GM23338 (cell line): ENCODE measurements around the gene PYCR2. TPM values are rescaled to one million over a fixed set of nuclear protein-coding genes. Genes with fewer than 3 reads are reported as not detected.

Experiments
- ATAC-seq: fragments of 200-7000 bp; cut with Tn5 transposase; 3 replicates; pipeline ENCODE4 v1.9.1; 2020
- DNase-seq: peaks from one replicate; pipeline ENCODE4 v3.0.0-alpha.2; 2015; ENCODE audit warnings: low spot score
- H2AFZ ChIP-seq: fragments of 200-600 bp; sonication (generic); 2 replicates; pipeline ENCODE4 v1.8.0; 2016; ENCODE audit warnings: antibody characterized with exemption, mild to moderate bottlenecking, moderate library complexity
- H3F3A ChIP-seq: fragments of 200-600 bp; sonication (generic); replicated peaks from 2 replicates; pipeline ENCODE4 v1.8.0; 2017; ENCODE audit warnings: antibody characterized with exemption, mixed run types, low read depth
- H3K27ac ChIP-seq: fragments of 200-600 bp; sonication (generic); 2 replicates; pipeline ENCODE4 v1.6.1; 2016; ENCODE audit warnings: low read depth
- H3K27me3 ChIP-seq: fragments of 200-600 bp; sonication (generic); 2 replicates; pipeline ENCODE4 v1.8.0; 2016; ENCODE audit warnings: mild to moderate bottlenecking, mixed run types, moderate library complexity; ENCODE audit not compliant: insufficient read depth
- H3K36me3 ChIP-seq: fragments of 200-600 bp; sonication (generic); 2 replicates; pipeline ENCODE4 v1.8.0; 2016; ENCODE audit warnings: mild to moderate bottlenecking; ENCODE audit not compliant: insufficient read depth
- H3K4me1 ChIP-seq: fragments of 200-600 bp; sonication (generic); 2 replicates; pipeline ENCODE4 v1.8.0; 2016; ENCODE audit warnings: mild to moderate bottlenecking, moderate library complexity; ENCODE audit not compliant: insufficient read depth
- H3K4me2 ChIP-seq: fragments of 200-600 bp; sonication (generic); 2 replicates; pipeline ENCODE4 v1.7.1; 2017; ENCODE audit warnings: mixed run types
- H3K4me3 ChIP-seq: fragments of 200-600 bp; sonication (generic); 2 replicates; pipeline ENCODE4 v1.6.1; 2016; ENCODE audit warnings: mixed run types
- H3K79me2 ChIP-seq: fragments of 200-600 bp; sonication (generic); replicated peaks from 2 replicates; pipeline ENCODE4 v1.8.0; 2017; ENCODE audit warnings: mild to moderate bottlenecking; ENCODE audit not compliant: insufficient read depth
- H3K9me2 ChIP-seq: fragments of 200-600 bp; sonication (generic); 2 replicates; pipeline ENCODE4 v1.8.0; 2017; ENCODE audit not compliant: insufficient read depth
- H4K20me1 ChIP-seq: fragments of 200-600 bp; sonication (generic); replicated peaks from 2 replicates; pipeline ENCODE4 v1.8.0; 2017; ENCODE audit warnings: mild to moderate bottlenecking; ENCODE audit not compliant: insufficient read depth
- H3K27ac Mint-ChIP-seq: 2 replicates; pipeline ENCODE4 v1.8.0; 2020; ENCODE audit warnings: inconsistent platforms, mild to moderate bottlenecking, moderate library complexity, mixed read lengths
- H3K27me3 Mint-ChIP-seq: 3 replicates; pipeline ENCODE4 v1.8.0; 2022; ENCODE audit warnings: low read depth, mild to moderate bottlenecking, moderate library complexity, mixed read lengths, inconsistent platforms; ENCODE audit not compliant: insufficient read depth, poor library complexity
- H3K36me3 Mint-ChIP-seq: 3 replicates; pipeline ENCODE4 v1.8.0; 2021; ENCODE audit warnings: low read depth, mild to moderate bottlenecking, inconsistent platforms, moderate library complexity, mixed read lengths
- H3K4me1 Mint-ChIP-seq: 3 replicates; pipeline ENCODE4 v1.8.0; 2020; ENCODE audit warnings: mild to moderate bottlenecking, inconsistent platforms, mixed read lengths
- H3K4me3 Mint-ChIP-seq: 3 replicates; pipeline ENCODE4 v1.8.0; 2021; ENCODE audit warnings: moderate library complexity, mild to moderate bottlenecking, inconsistent platforms, mixed read lengths
- H3K9me3 Mint-ChIP-seq: 3 replicates; pipeline ENCODE4 v1.8.0; 2020; ENCODE audit warnings: moderate library complexity, mild to moderate bottlenecking, inconsistent platforms, mixed read lengths
- CREB1 ChIP-seq: fragments of 250-450 bp; sonication (Bioruptor Pico); IDR thresholded peaks from 2 replicates; pipeline ENCODE4 v1.5.0; 2020; ENCODE audit warnings: low read depth, mild to moderate bottlenecking, moderate library complexity
- CTCF ChIP-seq, 2 experiments: fragments of 200-600 bp in 1 of 2; sonication (generic) in 1 of 2; conservative IDR thresholded peaks; 2 replicates each; pipeline versions ENCODE4 v1.5.1 to v1.6.1; 2016 to 2017; ENCODE audit warnings: antibody characterized with exemption in 2 of 2, low read depth in 2 of 2, mild to moderate bottlenecking in 2 of 2, moderate library complexity in 1 of 2
- ETS1 ChIP-seq: IDR thresholded peaks from 2 replicates; pipeline ENCODE4 v1.6.1; 2016; ENCODE audit warnings: antibody characterized with exemption
- EZH2 ChIP-seq: fragments of 200-600 bp; sonication (generic); IDR thresholded peaks from one replicate; pipeline ENCODE4 v1.8.0; 2017; ENCODE audit warnings: antibody characterized with exemption, mild to moderate bottlenecking, low read depth; ENCODE audit not compliant: unreplicated experiment
- EZH2phosphoT487 ChIP-seq: fragments of 200-600 bp; sonication (generic); IDR thresholded peaks from one replicate; pipeline ENCODE4 v1.8.1; 2018; ENCODE audit warnings: antibody characterized with exemption; ENCODE audit not compliant: unreplicated experiment
- JUNB ChIP-seq: IDR thresholded peaks from one replicate; pipeline ENCODE4 v1.6.1; 2016; ENCODE audit warnings: antibody characterized with exemption; ENCODE audit not compliant: unreplicated experiment
- NANOG ChIP-seq: IDR thresholded peaks from 2 replicates; pipeline ENCODE4 v1.6.1; 2016; ENCODE audit warnings: antibody characterized with exemption, borderline replicate concordance
- POLR2AphosphoS5 ChIP-seq: IDR thresholded peaks from 2 replicates; pipeline ENCODE4 v1.6.1; 2016; ENCODE audit warnings: antibody characterized with exemption, low read depth
- REST ChIP-seq: IDR thresholded peaks from one replicate; pipeline ENCODE4 v1.6.1; 2018; ENCODE audit warnings: antibody characterized with exemption; ENCODE audit not compliant: unreplicated experiment
- STAT1 ChIP-seq: IDR thresholded peaks from one replicate; pipeline ENCODE4 v1.6.1; 2016; ENCODE audit warnings: antibody characterized with exemption; ENCODE audit not compliant: unreplicated experiment
- ZNF114 ChIP-seq: fragments of 250-450 bp; sonication (Bioruptor Pico); IDR thresholded peaks from 2 replicates; pipeline ENCODE4 v1.5.0; 2020; ENCODE audit warnings: mild to moderate bottlenecking, moderate library complexity
- ZNF331 ChIP-seq: fragments of 250-450 bp; sonication (Bioruptor Pico); IDR thresholded peaks from 2 replicates; pipeline ENCODE4 v1.5.0; 2020; ENCODE audit warnings: low read depth, mild to moderate bottlenecking, moderate library complexity
- ZNF462 ChIP-seq: fragments of 250-450 bp; sonication (Bioruptor Pico); IDR thresholded peaks from 2 replicates; pipeline ENCODE4 v1.5.0; 2020; ENCODE audit warnings: mild to moderate bottlenecking, moderate library complexity
- polyA plus RNA-seq: library from polyadenylated mRNA; unstranded; fragments of >200 nt; fragmentation: Nextera tagmentation; extraction: Ambion mirVana; gene quantifications from 2 replicates; pipeline ENCODE4 v1.2.1, GENCODE V29; 2016
- total RNA-seq: library from RNA; depleted of rRNA; stranded (reverse); fragments of >200 nt; shearing (Covaris generic); gene quantifications from 2 replicates; pipeline ENCODE4 v1.2.3, GENCODE V29; 2014

Gene PYCR2
- total and polyA plus RNA-seq, 2 experiments from 2014 or later = 89.1 to 109 TPM

GRCh38 chr1:225899044-225899925 lies 24.8 kb downstream of the PYCR2 start:
- H3K36me3 Mint-ChIP-seq = no peaks in the 10 kb centered on the region; the same call in 2 of the 3 replicates
- H3K27ac ChIP-seq = peak overlapping the region; percentile 91
- DNase-seq (peak; percentile 95), ATAC-seq (peak; percentile 95)
- H3K4me1 ChIP-seq = peaks cover 44% of the 10 kb centered on the region
- no peaks in the 10 kb centered on the region for H3K9me2 ChIP-seq
- H3F3A ChIP-seq = peaks cover 9% of the 10 kb centered on the region; the same call in 1 of the 2 replicates
- H4K20me1 ChIP-seq = no peaks in the 10 kb centered on the region
- H3K9me3 Mint-ChIP-seq = no peaks in the 10 kb centered on the region; the same call in 1 of the 3 replicates
- no peak overlapping the region for H2AFZ ChIP-seq
- peaks cover 12% of the 10 kb centered on the region for H3K27me3 Mint-ChIP-seq
- H3K4me3 Mint-ChIP-seq = peak overlapping the region; percentile 38
- no peak for TF ChIP-seq JUNB
- no peak for TF ChIP-seq STAT1
- TF ChIP-seq NANOG = peak; percentile 98
- TF ChIP-seq ZNF462 (CRISPR knock-in tag) = peak; percentile 75
- 0 out of 2 replicates have a peak, but pooled peaks have one; percentile 59 for TF ChIP-seq ZNF114 (CRISPR knock-in tag)
- peak; percentile 26 for TF ChIP-seq REST
- TF ChIP-seq EZH2phosphoT487 = no peak
- peak; percentile 50 for TF ChIP-seq CREB1 (CRISPR knock-in tag)
- TF ChIP-seq EZH2 = no peak
- no peak; the same call in 1 of the 2 replicates for TF ChIP-seq ZNF331 (CRISPR knock-in tag)
- peak; percentile 72 for TF ChIP-seq ETS1
- TF ChIP-seq POLR2AphosphoS5 = peak; percentile 28; the same call in 1 of the 2 replicates
- no peak for TF ChIP-seq CTCF (conservative IDR thresholded peaks at IDR 0.05; ENCODE audit: low read depth in 2 of 2)
- no peaks in the 10 kb centered on the region for H3K27me3 ChIP-seq
- no peaks in the 10 kb centered on the region for H3K79me2 ChIP-seq
- H3K27ac Mint-ChIP-seq = peak overlapping the region; percentile 95
- H3K4me2 ChIP-seq = peak overlapping the region; percentile 62
- H3K36me3 ChIP-seq = no peaks in the 10 kb centered on the region
- peak overlapping the region; percentile 9; the same call in 1 of the 2 replicates for H3K4me3 ChIP-seq
- H3K4me1 Mint-ChIP-seq = peaks cover 39% of the 10 kb centered on the region
